Measurements from ENCODE around the gene AUTS2. TPM values are rescaled to one million over a fixed set of nuclear protein-coding genes. Genes with fewer than 3 reads are reported as not detected.

Gene AUTS2
- total and polyA plus RNA-seq, 2 of the 8 experiments (the other 6 are each of a cell fraction or from before 2014, with no cell fraction given), result 25.9 to 101 TPM

GRCh38 chr7:70436790-70437350 lies 838.6 kb downstream of the AUTS2 start:
- Histone ChIP-seq H3K23me2 (ENCODE audit: low read depth, low read length) (no peaks in the 10 kb centered on the region), H2BK15ac (ENCODE audit: low read length) (no peak overlapping the region), H2BK5ac (ENCODE audit: low read depth, low read length) (no peak overlapping the region), H2AK5ac (ENCODE audit: low read depth, low read length) (no peak overlapping the region), H3K23ac (ENCODE audit: insufficient read length) (no peak overlapping the region), H3K18ac (ENCODE audit: extremely low read depth, low read length) (no peak overlapping the region), H3K27me3 (replicated peaks in 1 of 4; ENCODE audit: control insufficient read depth in 3 of 4, extremely low read depth in 1 of 4, insufficient read depth in 3 of 4, low read length in 3 of 4) (no peaks in the 10 kb centered on the region), H3K79me2 (ENCODE audit: control insufficient read depth in 1 of 2, insufficient read depth in 2 of 2, low read length in 2 of 2) (no peaks in the 10 kb centered on the region), H3K4ac (replicated peaks; ENCODE audit: insufficient read length, low read depth, low read length) (no peak overlapping the region), H3K14ac (ENCODE audit: insufficient read length) (no peak overlapping the region), H3K36me3 (ENCODE audit: control insufficient read depth in 2 of 4, insufficient read depth in 4 of 4, low read length in 3 of 4) (no peaks in the 10 kb centered on the region), H3K27ac (ENCODE audit: low read depth, low read length) (no peak overlapping the region), H4K5ac (ENCODE audit: insufficient read length, low read depth, low read length) (no peak overlapping the region), H4K20me1 (replicated peaks in 1 of 2; ENCODE audit: control insufficient read depth in 1 of 2, insufficient read depth in 2 of 2, low read length in 2 of 2) (no peaks in the 10 kb centered on the region), H3K9ac (replicated peaks in 1 of 4; ENCODE audit: extremely low read depth in 1 of 4, low read depth in 3 of 4, low read length in 3 of 4) (no peak overlapping the region), H2BK20ac (ENCODE audit: low read length) (no peak overlapping the region), H3K9me3 (ENCODE audit: insufficient read depth in 2 of 2, low read depth in 1 of 2, low read length in 1 of 2) (no peaks in the 10 kb centered on the region), H3K4me3 (ENCODE audit: extremely low read depth in 1 of 4, insufficient read depth in 2 of 4, low read depth in 3 of 4, low read length in 4 of 4) (no peak overlapping the region), H3K4me1 (replicated peaks in 1 of 4; ENCODE audit: control insufficient read depth in 3 of 4, insufficient read depth in 4 of 4, low read length in 3 of 4) (no peaks in the 10 kb centered on the region), H2BK12ac (ENCODE audit: low read depth, low read length) (no peak overlapping the region), H3K79me1 (ENCODE audit: low read depth, low read length) (no peaks in the 10 kb centered on the region), H4K91ac (replicated peaks; ENCODE audit: insufficient read length, low read length) (no peak overlapping the region), H4K8ac (ENCODE audit: extremely low read depth, insufficient read depth, low read length) (no peak overlapping the region; the same call in 1 of the 2 replicates), H2BK120ac (replicated peaks; ENCODE audit: low read depth, low read length) (no peak overlapping the region), H2AFZ (ENCODE audit: low read length) (no peak overlapping the region), H3K56ac (replicated peaks; ENCODE audit: insufficient read length, low read depth, low read length) (no peak overlapping the region), H3K4me2 (ENCODE audit: insufficient read depth in 1 of 2, low read depth in 2 of 2, low read length in 2 of 2) (no peak overlapping the region)
- no peak for FAIRE-seq
- no peak for DNase-seq (ENCODE audit: low read depth in 1 of 2, low spot score in 2 of 2)
- CTCF ChIA-PET (ENCODE audit: partially characterized antibody), result no interaction called here
- WGBS, 2 experiments (ENCODE audit: extremely low coverage in 1 of 2, insufficient coverage in 1 of 2, insufficient read length in 1 of 2, insufficient replicate concordance in 2 of 2, low coverage in 1 of 2, low lambda C conversion rate in 2 of 2, missing lambda C conversion rate in 1 of 2), result 87% methylated on average over 5 of the region's 5 CpGs; no CpG with 5 or more reads in 1 of the 2 experiments
- no peak for TF ChIP-seq CREB1 (IDR thresholded peaks at IDR 0.05)
- TF ChIP-seq CHD2 (IDR thresholded peaks at IDR 0.05; ENCODE audit: low read length), result no peak
- TF ChIP-seq TAF1 (IDR thresholded peaks at IDR 0.05; ENCODE audit: low read depth, low read length), result no peak
- TF ChIP-seq NRF1 (IDR thresholded peaks at IDR 0.05; ENCODE audit: low read depth, low read length), result no peak
- no peak for TF ChIP-seq GTF2F1 (IDR thresholded peaks at IDR 0.05; ENCODE audit: borderline replicate concordance, low read depth, low read length)
- TF ChIP-seq SUZ12 (IDR thresholded peaks at IDR 0.05; ENCODE audit: low read length), result no peak
- TF ChIP-seq BACH1 (IDR thresholded peaks at IDR 0.05; ENCODE audit: low read length), result no peak
- TF ChIP-seq RXRA (IDR thresholded peaks at IDR 0.05; ENCODE audit: insufficient read depth, low read depth, low read length), result no peak
- TF ChIP-seq RFX5 (IDR thresholded peaks at IDR 0.05; ENCODE audit: borderline replicate concordance, low read depth, low read length), result no peak
- TF ChIP-seq, protein P1, sequence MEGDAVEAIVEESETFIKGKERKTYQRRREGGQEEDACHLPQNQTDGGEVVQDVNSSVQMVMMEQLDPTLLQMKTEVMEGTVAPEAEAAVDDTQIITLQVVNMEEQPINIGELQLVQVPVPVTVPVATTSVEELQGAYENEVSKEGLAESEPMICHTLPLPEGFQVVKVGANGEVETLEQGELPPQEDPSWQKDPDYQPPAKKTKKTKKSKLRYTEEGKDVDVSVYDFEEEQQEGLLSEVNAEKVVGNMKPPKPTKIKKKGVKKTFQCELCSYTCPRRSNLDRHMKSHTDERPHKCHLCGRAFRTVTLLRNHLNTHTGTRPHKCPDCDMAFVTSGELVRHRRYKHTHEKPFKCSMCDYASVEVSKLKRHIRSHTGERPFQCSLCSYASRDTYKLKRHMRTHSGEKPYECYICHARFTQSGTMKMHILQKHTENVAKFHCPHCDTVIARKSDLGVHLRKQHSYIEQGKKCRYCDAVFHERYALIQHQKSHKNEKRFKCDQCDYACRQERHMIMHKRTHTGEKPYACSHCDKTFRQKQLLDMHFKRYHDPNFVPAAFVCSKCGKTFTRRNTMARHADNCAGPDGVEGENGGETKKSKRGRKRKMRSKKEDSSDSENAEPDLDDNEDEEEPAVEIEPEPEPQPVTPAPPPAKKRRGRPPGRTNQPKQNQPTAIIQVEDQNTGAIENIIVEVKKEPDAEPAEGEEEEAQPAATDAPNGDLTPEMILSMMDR (IDR thresholded peaks at IDR 0.05; ENCODE audit: control extremely low read depth in 1 of 3, insufficient read depth in 1 of 3, low read depth in 1 of 3, low read length in 3 of 3), result no peak
- no peak for TF ChIP-seq E2F6 (IDR thresholded peaks at IDR 0.05)
- POLR2A ChIA-PET (ENCODE audit: partially characterized antibody), result no interaction called here
